Measurements from ENCODE around the gene SLC46A1. TPM values are rescaled to one million over a fixed set of nuclear protein-coding genes. Genes with fewer than 3 reads are reported as not detected.
A peak's percentile ranks its signal among the peaks of the same experiment; 100 is the strongest.

Gene SLC46A1
- total RNA-seq, 2 donors from 2014 or later = 3.7 to 6.8 TPM

- Histone ChIP-seq H3K4me1 (peaks cover 0 to 30% of the 10 kb centered on the region in 2 donors), H3K4me3 (peak overlapping the region; percentile 94 to 99), H3K27me3 (no peaks in the 10 kb centered on the region), H3K9me3 (no peaks in the 10 kb centered on the region), H3K27ac (peak overlapping the region; percentile 89 to 94), H3K36me3 (peaks cover 63% of the 10 kb centered on the region)
- DNase-seq (ENCODE audit: low spot score) = no peak
- no peak for TF ChIP-seq CTCF (IDR thresholded peaks at IDR 0.05)
These were observed 48.2 kb downstream of the SLC46A1 start for GRCh38 chr17:28357901-28358197.

- DNase-seq (ENCODE audit: low spot score) = peak; percentile 96
- Histone ChIP-seq H3K4me3 (peak within 1 kb of the TSS; percentile 94 to 99), H3K4me1 (peaks cover 0 to 30% of the 10 kb centered on the region in 2 donors), H3K27me3 (no peaks in the 10 kb centered on the region), H3K9me3 (no peaks in the 10 kb centered on the region), H3K36me3 (peaks cover 64% of the 10 kb centered on the region), H3K27ac (peak within 1 kb of the TSS; percentile 89 to 94)
- peak in 1 of 2 donors; percentile 42 for TF ChIP-seq CTCF (IDR thresholded peaks at IDR 0.05)
These were observed 48.7 kb downstream of the SLC46A1 start, which contains the start of gene POLDIP2 for GRCh38 chr17:28357061-28357900. POLDIP2 (minus strand) TSS chr17:28357527; CDS start chr17:28357448, 79 bp downstream.

GRCh38 chr17:28350271-28350670 is 55.7 kb downstream of the SLC46A1 start:
- peaks cover 93% of the 10 kb centered on the region for H3K36me3 ChIP-seq
- no peak overlapping the region for H3K4me3 ChIP-seq
- H3K27me3 ChIP-seq = no peaks in the 10 kb centered on the region
- no peaks in the 10 kb centered on the region for H3K9me3 ChIP-seq
- H3K4me1 ChIP-seq = peaks cover 0 to 27% of the 10 kb centered on the region in 2 donors
- DNase-seq (ENCODE audit: low spot score) = no peak
- no peak for TF ChIP-seq CTCF (IDR thresholded peaks at IDR 0.05)
- no peak overlapping the region for H3K27ac ChIP-seq

- DNase-seq (ENCODE audit: low spot score) = no peak
- no peaks in the 10 kb centered on the region for H3K27me3 ChIP-seq
- TF ChIP-seq CTCF (IDR thresholded peaks at IDR 0.05) = no peak
- no peak overlapping the region for H3K27ac ChIP-seq
- H3K4me3 ChIP-seq = no peak overlapping the region
- H3K36me3 ChIP-seq = peaks cover 90% of the 10 kb centered on the region
- H3K4me1 ChIP-seq = peaks cover 0 to 35% of the 10 kb centered on the region in 2 donors
- no peaks in the 10 kb centered on the region for H3K9me3 ChIP-seq
These were observed 57.0 kb downstream of the SLC46A1 start for GRCh38 chr17:28348979-28349378.

GRCh38 chr17:28347261-28347891 is 58.6 kb downstream of the SLC46A1 start:
- H3K36me3 ChIP-seq = peaks cover 90% of the 10 kb centered on the region
- peak overlapping the region; percentile 38 to 62 for H3K27ac ChIP-seq
- DNase-seq (ENCODE audit: low spot score) = no peak
- no peak overlapping the region for H3K4me3 ChIP-seq
- H3K9me3 ChIP-seq = no peaks in the 10 kb centered on the region
- TF ChIP-seq CTCF (IDR thresholded peaks at IDR 0.05) = no peak
- no peaks in the 10 kb centered on the region for H3K27me3 ChIP-seq
- peaks cover 0 to 35% of the 10 kb centered on the region in 2 donors for H3K4me1 ChIP-seq
